ENCODE measurements around the gene ERGIC1. TPM values are rescaled to one million over a fixed set of nuclear protein-coding genes. Genes with fewer than 3 reads are reported as not detected.

Gene ERGIC1
- total RNA-seq, 1 donor from 2014 or later, result 99.1 TPM

DNA sequence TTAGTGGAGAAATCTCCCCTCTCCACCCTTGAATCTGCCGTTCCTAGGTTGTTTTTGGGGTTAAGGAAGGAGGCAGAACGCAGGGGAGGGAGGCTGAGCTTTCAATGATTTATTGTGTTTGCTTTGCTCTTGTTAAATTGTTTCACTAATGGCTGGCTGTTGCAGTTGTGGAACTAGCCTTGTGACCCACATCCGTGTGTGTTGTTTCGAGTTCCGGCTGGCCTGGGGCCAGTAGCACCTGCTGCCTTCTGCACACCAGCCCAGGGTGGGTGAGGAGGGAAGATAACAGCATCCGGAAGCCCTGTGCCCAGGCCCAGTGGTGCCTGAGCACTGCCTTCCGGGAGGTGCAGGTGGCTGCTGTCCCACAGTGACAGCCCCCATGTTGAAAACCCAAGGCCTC is 3.6 kb downstream of the ERGIC1 start:
- TF ChIP-seq, protein P1, sequence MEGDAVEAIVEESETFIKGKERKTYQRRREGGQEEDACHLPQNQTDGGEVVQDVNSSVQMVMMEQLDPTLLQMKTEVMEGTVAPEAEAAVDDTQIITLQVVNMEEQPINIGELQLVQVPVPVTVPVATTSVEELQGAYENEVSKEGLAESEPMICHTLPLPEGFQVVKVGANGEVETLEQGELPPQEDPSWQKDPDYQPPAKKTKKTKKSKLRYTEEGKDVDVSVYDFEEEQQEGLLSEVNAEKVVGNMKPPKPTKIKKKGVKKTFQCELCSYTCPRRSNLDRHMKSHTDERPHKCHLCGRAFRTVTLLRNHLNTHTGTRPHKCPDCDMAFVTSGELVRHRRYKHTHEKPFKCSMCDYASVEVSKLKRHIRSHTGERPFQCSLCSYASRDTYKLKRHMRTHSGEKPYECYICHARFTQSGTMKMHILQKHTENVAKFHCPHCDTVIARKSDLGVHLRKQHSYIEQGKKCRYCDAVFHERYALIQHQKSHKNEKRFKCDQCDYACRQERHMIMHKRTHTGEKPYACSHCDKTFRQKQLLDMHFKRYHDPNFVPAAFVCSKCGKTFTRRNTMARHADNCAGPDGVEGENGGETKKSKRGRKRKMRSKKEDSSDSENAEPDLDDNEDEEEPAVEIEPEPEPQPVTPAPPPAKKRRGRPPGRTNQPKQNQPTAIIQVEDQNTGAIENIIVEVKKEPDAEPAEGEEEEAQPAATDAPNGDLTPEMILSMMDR (conservative IDR thresholded peaks at IDR 0.05; ENCODE audit: low read depth, low read length), result no peak
- DNase-seq (ENCODE audit: low read depth), result no peak
- H3K4me3 ChIP-seq (ENCODE audit: low read depth, low read length), result peak overlapping the region; percentile 12

DNA sequence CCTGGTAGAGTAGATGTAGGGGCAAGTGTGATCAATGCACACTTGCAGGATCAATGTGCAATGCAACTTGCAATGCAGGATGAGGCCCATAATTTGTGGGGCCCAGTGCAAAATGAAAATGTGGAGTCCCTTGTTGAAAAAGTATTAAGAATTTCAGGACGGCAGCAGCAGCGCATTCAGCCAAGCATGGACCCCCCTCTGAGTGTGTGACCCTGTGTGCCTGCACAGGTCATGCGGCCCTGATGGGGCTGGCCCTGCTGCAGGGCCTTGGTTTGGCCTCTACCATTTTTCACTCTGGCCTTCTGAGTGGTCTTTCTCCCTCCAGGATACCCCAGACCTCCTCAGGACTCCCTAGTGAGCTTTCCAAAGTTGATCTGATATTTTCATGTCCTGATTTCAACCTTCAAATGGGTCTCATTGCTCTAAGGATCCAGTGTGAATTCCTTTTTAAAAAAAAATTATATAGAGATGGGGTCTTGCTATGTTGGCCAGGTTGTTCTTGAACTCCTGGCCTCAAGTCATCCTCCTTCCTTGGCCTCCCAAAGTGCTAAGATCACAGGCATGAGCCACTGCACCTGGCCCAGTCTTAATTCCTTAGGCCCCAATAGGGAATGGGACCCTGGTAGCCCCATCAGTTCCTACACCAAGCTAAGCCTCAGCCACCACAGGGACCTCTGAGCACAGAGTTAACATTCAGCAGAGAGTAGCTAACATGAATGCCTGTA is 4.3 kb downstream of the ERGIC1 start:
- TF ChIP-seq, protein P1 (conservative IDR thresholded peaks at IDR 0.05; ENCODE audit: low read depth, low read length), result no peak
- no peak for DNase-seq (ENCODE audit: low read depth)
- H3K4me3 ChIP-seq (ENCODE audit: low read depth, low read length), result no peak overlapping the region

DNA sequence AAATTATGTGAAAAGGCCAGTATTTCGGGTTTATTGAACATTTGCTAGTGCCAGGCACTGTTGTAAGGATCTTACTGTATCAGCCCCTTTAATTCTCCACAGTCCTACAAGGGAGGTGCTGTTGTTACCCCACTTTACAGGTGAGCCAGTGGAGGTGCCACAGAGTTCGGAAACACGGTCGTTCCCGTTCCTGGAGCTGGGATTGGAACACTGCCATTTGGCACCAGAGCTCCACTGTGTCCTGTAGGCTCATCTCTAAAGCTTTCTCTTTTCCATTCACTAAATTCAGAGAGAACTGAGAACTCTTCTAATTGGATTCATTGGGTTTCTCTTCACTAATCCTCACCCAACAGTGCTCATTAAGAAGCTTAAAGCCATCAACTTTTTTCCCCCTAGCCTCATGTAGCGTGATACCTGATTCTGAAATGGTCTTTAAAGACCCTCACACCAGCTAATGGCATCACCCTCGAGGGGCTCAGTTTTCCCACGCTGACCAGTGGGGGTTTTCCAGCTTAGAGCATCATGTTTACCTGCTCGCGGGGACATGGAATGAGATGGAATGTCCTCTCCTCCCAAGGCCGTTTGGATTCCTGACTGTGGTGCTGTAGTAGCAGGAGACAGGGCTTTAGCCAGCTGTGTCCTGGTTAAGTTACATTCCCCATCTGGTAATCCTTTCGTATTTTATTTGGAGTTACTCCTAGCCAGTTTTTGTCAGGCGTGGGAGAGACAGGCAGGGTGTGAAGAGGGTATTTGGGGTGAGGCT is 5.8 kb downstream of the ERGIC1 start:
- TF ChIP-seq, protein P1 (conservative IDR thresholded peaks at IDR 0.05; ENCODE audit: low read depth, low read length), result no peak
- no peak for DNase-seq (ENCODE audit: low read depth)
- H3K4me3 ChIP-seq (ENCODE audit: low read depth, low read length), result no peak overlapping the region

DNA sequence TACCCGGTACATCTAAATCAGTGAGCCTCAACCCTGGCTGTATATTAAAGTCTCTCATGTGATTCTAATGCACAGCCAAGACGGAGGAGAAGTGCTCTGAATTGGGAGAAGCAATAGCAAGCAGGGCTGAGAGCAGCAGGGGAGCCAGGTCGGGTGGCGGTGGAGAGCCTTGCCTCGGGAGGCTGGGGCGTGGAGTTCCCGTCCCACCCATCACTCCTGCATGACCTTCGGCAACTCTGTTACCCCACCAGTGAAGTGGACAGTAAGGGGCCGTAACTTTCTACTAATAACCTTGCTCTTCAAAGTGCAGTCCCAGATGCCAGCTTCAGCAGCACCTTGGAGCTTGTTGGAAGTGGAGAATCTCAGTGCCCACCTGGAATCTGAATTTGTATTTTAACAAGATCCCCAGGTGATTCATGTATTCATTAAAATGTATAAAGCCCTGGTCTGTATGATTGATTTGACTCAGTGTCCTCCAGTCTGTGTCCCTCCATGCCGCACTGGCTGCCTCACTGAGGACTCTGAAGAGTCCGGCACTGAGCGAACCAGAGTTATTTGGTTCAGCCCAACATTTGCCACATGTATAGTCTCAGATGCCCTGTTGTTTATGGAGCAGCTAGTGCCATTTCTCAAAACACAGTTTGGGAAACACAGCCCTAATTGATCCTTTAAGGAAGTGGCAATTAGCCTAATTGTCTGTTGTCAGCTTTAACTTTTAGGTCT is 6.5 kb downstream of the ERGIC1 start:
- H3K4me3 ChIP-seq (ENCODE audit: low read depth, low read length), result no peak overlapping the region
- TF ChIP-seq, protein P1 (conservative IDR thresholded peaks at IDR 0.05; ENCODE audit: low read depth, low read length), result no peak
- DNase-seq (ENCODE audit: low read depth), result no peak

DNA sequence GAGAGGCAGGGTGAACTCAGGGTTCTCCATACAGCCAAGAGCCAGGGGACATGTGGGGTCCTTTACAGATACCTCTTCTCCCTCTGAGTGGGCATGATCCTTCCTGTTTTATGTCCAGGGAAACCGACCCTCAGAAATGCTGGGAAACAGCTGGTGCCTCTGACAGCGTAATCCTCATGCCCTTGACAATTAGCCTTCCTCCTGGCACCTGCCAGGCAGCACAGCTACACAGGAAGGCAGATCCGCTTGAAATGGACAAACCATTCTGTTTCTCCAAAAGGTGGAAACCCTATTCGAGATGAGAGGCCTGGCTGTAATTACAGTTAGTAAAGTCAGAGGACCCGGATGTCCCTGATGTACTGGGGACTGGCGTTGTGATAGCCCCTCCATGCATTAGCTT is 7.2 kb downstream of the ERGIC1 start:
- TF ChIP-seq, protein P1 (conservative IDR thresholded peaks at IDR 0.05; ENCODE audit: low read depth, low read length), result no peak
- no peak for DNase-seq (ENCODE audit: low read depth)
- H3K4me3 ChIP-seq (ENCODE audit: low read depth, low read length), result no peak overlapping the region

DNA sequence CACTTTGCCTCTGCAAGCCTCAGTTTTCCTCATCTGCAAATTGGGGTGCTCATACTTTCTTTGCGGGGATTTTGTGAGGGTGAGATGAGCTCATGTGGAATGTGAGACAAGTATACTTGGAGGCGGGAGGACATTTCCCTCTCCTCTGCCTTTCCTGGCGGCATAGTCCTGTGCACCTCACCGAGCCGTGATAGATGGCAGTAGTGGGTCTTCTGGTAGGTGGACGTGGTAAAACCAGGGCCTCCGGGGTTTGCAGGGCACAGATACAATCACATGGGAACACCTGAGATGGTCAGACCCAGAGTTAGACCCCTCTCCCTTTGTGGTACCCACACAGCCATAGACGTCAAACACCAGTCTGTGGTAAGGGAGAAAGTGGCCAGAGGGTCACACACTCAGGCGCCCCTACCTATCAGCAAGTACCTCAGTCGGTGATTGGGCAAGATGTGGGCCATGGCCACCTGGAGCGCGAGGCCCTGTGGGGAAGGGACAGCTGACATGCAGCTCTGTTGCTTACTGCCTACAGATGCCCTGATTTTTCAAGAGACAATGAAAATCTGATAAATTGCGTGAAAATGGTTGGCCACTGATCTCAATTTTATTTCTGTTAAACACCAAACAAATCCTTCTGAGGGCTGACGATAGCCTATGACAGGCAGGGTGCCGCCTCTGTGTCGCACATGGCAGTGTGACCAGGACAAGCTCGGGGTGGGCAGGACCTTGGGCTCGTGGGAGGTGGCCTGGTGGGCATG is 9.9 kb downstream of the ERGIC1 start:
- no peak overlapping the region for H3K4me3 ChIP-seq (ENCODE audit: low read depth, low read length)
- DNase-seq (ENCODE audit: low read depth), result no peak
- TF ChIP-seq, protein P1 (conservative IDR thresholded peaks at IDR 0.05; ENCODE audit: low read depth, low read length), result no peak
